Heart left ventricle (tissue), 16 donors: ENCODE measurements around the gene YES1. TPM values are rescaled to one million over a fixed set of nuclear protein-coding genes. Genes with fewer than 3 reads are reported as not detected.

Experiments
- ATAC-seq, 4 donors: fragments of 200-7000 bp; cut with Tn5 transposase; one replicate each; pipeline ENCODE4 v1.9.1; 2020 to 2022; ENCODE audit warnings: moderate library complexity in 4 of 4, mild to moderate bottlenecking in 3 of 4, moderate number of reproducible peaks in 1 of 4
- DNase-seq, 5 donors: peaks; one replicate each; pipeline ENCODE4 v3.0.0-alpha.2; 2020
- H3K27ac ChIP-seq, 12 donors: fragments of 200-600 bp; sonication (generic) in 4 of 12; one replicate each; pipeline versions ENCODE4 v1.5.0 to v1.8.0; 2016 to 2022; ENCODE audit warnings: mild to moderate bottlenecking in 2 of 12
- H3K27me3 ChIP-seq, 9 donors: fragments of 200-600 bp; sonication (generic) in 2 of 9; one replicate each; pipeline versions ENCODE4 v1.5.1 to v1.8.0; 2016 to 2022; ENCODE audit warnings: mild to moderate bottlenecking in 3 of 9
- H3K36me3 ChIP-seq, 9 donors: fragments of 200-600 bp; sonication (generic) in 2 of 9; one replicate each; pipeline versions ENCODE4 v1.5.0 to v1.8.0; 2018 to 2022; ENCODE audit warnings: mild to moderate bottlenecking in 2 of 9
- H3K4me1 ChIP-seq, 12 donors: fragments of 200-600 bp; sonication (generic) in 4 of 12; one replicate each; pipeline versions ENCODE4 v1.5.0 to v1.8.0; 2016 to 2022; ENCODE audit warnings: mild to moderate bottlenecking in 3 of 12
- H3K4me3 ChIP-seq, 12 donors: fragments of 200-600 bp; sonication (generic) in 4 of 12; one replicate each; pipeline versions ENCODE4 v1.5.0 to v1.8.0; 2017 to 2022; ENCODE audit warnings: mild to moderate bottlenecking in 9 of 12, moderate library complexity in 4 of 12
- H3K9me3 ChIP-seq, 12 donors: fragments of 200-600 bp; sonication (generic) in 4 of 12; one replicate each; pipeline versions ENCODE4 v1.5.0 to v1.8.0; 2016 to 2022; ENCODE audit warnings: mild to moderate bottlenecking in 1 of 12
- POLR2A ChIP-seq, 2 donors: fragments of 450-650 bp; IDR thresholded peaks; one replicate each; pipeline ENCODE4 v1.6.1; 2017; ENCODE audit warnings: antibody characterized with exemption in 2 of 2, mild to moderate bottlenecking in 2 of 2, moderate library complexity in 2 of 2
- WGBS, 4 donors: extraction: QIAGEN DNeasy Blood & Tissue Kit in 2 of 4; methylation state at CpG; one replicate each; pipeline versions ENCODE4 v1.1.5 to v1.1.7; 2013 to 2018; 5-methylcytosine and 5-hydroxymethylcytosine counted together
- intact Hi-C, 10 donors: fragments of 100-400 bp; cut with DNase I; formaldehyde crosslinking; loops; one replicate each; pipeline versions ENCODE4 v1.11.1 to v1.14.2; 2022
- polyA plus RNA-seq, 2 donors: library from polyadenylated mRNA; stranded (reverse); fragments of 200-250 nt; gene quantifications; one replicate each; pipeline ENCODE4 v1.2.3, GENCODE V29; 2013
- total RNA-seq, 9 donors: library from RNA; depleted of rRNA in 2 of 9; stranded (reverse); fragments of >200 nt in 2 of 9; fragmentation: NEBNext Ultra II Directional in 3 of 9; extraction: Animal tissue kit (Norgen Biotek cat#: 25700) in 3 of 9; gene quantifications; one replicate each; pipeline versions ENCODE4 v1.1.0 to v1.2.4, GENCODE V29; 2016 to 2023
- TF ChIP-seq, protein P1 (sequence below), 12 donors: fragments of 200-600 bp; sonication (generic) in 4 of 12; IDR thresholded peaks; one replicate each; pipeline versions ENCODE4 v1.5.0 to v1.8.0; 2018 to 2022; ENCODE audit warnings: antibody characterized with exemption in 12 of 12, mild to moderate bottlenecking in 5 of 12
- donor health status: ischemic (EF 13 %, LVEDD 7.1; RV severe dilation, severe dysfunction).
- donor health status: healthy with polysubstance abuse.
- donor health status: DM: no; HTN: yes; CAD: no.
- donor health status: DM: no; HTN: no; CAD: no.
- donor health status: ischemic (EF 25% LVEDD 6.9; RV normal size, moderate dysfunction).
- donor health status: ischemic (EF 25% LVEDD 5.7; RV mildly dilated, moderate dysfunction).
- donor health status: healthy.
- donor health status: DM: yes; HTN: yes; CAD: no.
- donor health status: ischemic (EF 35%, LVEDD 5.7; RV mildly dilated, moderate dysfunction).
- donor health status: nonischemic (EF 11% LVEDD 7.7; RV severe dilation, severe dysfunction).
- donor health status: DM: yes; HTN: yes; CAD: no.
- donor health status: PGD.
- donor health status: ischemic (EF 29% LVEDD 5.4; RV normal size, mild dysfunction).
- donor health status: nonischemic (EF 23%, LVEDD 6.1; RV moderate dilation, normal function).

YES1 gene
- total and polyA plus RNA-seq, 11 donors = 7.1 to 50.2 (median 23.5) TPM

DNA sequence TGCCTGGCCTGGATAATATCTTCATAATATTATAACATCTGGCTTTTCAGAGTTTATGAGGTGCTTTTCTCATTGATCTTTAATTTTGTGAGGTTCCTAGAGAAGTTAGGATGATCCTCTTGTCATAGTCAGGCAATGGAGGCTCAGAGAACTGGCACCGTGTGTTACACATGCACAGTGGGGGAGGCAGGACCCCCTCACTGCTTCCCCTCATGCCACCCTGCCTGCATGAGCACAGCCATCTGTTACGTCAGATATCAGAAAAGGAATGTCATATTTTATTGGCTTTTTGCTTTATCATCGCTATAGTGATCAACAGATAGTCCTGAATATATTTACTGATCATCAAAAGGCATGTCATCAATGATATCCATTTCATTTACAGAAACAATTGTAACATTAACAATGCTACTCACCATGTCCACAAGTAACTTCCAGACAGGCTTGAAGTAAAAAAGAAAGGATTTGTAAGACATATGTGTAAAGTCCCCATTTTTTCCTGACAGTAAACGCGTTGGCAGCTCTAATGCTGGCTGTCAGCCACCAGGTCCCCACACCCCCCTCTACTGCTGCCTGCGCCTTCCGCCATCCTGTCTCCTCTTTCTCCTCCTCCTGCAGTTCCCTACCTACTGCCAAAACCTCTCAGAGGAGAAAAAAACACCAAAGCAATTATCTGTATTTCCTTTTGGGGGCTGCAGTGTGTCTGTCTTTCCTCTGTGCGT is 118.4 kb downstream of the YES1 start:
- Histone ChIP-seq H3K4me3 (no peak overlapping the region), H3K36me3 (peaks cover 0 to 38% (median 29%) of the 10 kb centered on the region in 9 donors), H3K27ac (no peak overlapping the region), H3K4me1 (peaks cover 0 to 6% (median 0%) of the 10 kb centered on the region in 12 donors), H3K9me3 (no peaks in the 10 kb centered on the region), H3K27me3 (no peaks in the 10 kb centered on the region)
- 63 to 73% (median 66%) methylated on average over 8 of the region's 8 CpGs for WGBS, 4 donors
- TF ChIP-seq, protein P1, sequence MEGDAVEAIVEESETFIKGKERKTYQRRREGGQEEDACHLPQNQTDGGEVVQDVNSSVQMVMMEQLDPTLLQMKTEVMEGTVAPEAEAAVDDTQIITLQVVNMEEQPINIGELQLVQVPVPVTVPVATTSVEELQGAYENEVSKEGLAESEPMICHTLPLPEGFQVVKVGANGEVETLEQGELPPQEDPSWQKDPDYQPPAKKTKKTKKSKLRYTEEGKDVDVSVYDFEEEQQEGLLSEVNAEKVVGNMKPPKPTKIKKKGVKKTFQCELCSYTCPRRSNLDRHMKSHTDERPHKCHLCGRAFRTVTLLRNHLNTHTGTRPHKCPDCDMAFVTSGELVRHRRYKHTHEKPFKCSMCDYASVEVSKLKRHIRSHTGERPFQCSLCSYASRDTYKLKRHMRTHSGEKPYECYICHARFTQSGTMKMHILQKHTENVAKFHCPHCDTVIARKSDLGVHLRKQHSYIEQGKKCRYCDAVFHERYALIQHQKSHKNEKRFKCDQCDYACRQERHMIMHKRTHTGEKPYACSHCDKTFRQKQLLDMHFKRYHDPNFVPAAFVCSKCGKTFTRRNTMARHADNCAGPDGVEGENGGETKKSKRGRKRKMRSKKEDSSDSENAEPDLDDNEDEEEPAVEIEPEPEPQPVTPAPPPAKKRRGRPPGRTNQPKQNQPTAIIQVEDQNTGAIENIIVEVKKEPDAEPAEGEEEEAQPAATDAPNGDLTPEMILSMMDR (IDR thresholded peaks at IDR 0.05) = no peak
- no peak for TF ChIP-seq POLR2A (IDR thresholded peaks at IDR 0.05)
- ATAC-seq = no peak
- intact Hi-C loops = no loop called here
- no peak for DNase-seq

DNA sequence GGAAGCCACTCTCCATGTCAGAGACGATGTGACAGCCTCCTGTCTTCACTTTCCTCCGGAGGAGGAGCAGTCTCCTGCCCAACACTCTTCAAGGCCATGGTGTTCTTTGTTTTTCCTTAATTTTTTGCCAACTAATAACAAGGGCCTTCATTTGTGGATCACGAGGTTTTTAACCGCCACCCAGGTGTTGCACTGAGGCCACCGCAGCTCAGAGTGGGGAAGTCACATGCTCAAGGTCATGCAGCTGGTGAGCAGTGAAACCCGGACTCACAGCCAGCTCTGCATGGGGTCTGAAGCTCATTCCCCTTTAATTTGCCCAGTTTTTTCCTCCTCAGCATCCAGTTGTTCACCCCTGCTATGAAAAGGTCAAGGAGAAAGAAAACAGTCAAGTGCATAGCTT is 119.2 kb downstream of the YES1 start:
- Histone ChIP-seq H3K4me3 (no peak overlapping the region), H3K36me3 (peaks cover 0 to 38% (median 28%) of the 10 kb centered on the region in 9 donors), H3K27me3 (no peaks in the 10 kb centered on the region), H3K27ac (no peak overlapping the region), H3K4me1 (peaks cover 0 to 6% (median 0%) of the 10 kb centered on the region in 12 donors), H3K9me3 (no peaks in the 10 kb centered on the region)
- WGBS, 4 donors = 77 to 89% (median 83%) methylated on average over 6 of the region's 6 CpGs
- ATAC-seq (peak in 1 of 4 donors; percentile 35), DNase-seq (no peak)
- TF ChIP-seq POLR2A (IDR thresholded peaks at IDR 0.05) = no peak
- TF ChIP-seq, protein P1 (IDR thresholded peaks at IDR 0.05) = no peak
- intact Hi-C loops = no loop called here

DNA sequence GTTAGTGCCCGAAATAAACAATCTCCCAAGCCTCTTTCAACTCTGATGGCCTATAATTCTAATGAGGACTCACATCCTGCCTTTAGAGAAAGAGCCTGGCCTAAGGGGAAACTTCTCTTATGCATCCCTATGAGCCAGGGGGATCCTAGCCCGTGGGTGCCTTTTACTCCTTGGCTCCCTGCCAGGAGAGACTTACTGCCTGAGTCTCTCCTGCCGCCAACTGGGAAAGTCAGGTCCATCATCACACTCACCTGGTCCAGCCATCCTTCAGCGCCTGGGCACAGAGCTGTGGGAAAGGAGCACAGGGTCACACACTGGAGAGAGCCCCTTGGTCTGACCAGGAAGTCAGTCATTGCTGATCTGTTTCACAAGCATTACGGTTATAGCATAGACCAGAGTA is 123.7 kb downstream of the YES1 start:
- DNase-seq = no peak
- no peaks in the 10 kb centered on the region for H3K27me3 ChIP-seq
- no peaks in the 10 kb centered on the region for H3K9me3 ChIP-seq
- intact Hi-C loops = no loop called here
- no peak for TF ChIP-seq POLR2A (IDR thresholded peaks at IDR 0.05)
- TF ChIP-seq, protein P1 (IDR thresholded peaks at IDR 0.05) = no peak
- no peak overlapping the region for H3K4me3 ChIP-seq
- ATAC-seq = peak in 1 of 4 donors; percentile 7
- WGBS, 4 donors = 77 to 97% (median 86%) methylated on average over 5 of the region's 5 CpGs
- H3K4me1 ChIP-seq = no peaks in the 10 kb centered on the region
- peaks cover 0 to 45% (median 25%) of the 10 kb centered on the region in 9 donors for H3K36me3 ChIP-seq
- no peak overlapping the region for H3K27ac ChIP-seq

DNA sequence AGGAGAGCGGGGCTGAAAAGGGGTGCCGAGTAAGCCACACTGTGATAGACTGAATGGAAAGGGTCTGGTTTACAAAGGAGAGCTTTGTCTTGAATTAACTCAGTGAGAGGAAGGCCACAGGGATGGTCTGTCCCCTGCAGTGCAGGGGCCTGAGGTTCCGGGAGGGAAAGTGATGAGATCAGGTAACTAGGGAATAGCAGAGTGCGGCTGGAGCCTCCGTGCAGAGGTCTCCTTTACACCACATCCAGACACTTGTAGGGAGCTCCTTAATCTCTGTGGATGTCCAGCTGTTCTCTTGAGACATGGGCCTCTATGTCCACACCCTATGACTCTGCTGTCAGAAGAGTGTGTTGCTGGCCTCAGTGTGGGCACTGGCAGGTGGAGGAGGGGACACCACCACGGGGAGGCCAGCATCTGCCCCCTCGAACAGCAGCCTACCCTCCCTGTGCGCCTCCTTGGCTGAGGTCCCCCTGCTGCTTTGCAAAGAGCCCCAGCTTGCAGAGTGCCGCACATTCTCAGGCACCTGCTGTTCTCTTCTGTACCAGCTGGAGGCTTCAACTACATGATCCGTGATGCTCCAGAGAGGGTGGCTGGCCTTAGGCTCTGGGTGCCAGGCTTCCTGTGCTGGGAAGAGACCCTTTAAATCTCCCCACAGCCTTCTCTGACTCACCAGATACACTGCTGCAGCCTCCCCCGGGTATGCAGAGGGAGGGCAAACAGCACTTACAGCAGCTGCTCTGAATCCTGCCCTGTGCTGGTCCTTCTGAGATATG is 125.5 kb downstream of the YES1 start:
- TF ChIP-seq, protein P1 (IDR thresholded peaks at IDR 0.05) = no peak
- no peak for TF ChIP-seq POLR2A (IDR thresholded peaks at IDR 0.05)
- Histone ChIP-seq H3K9me3 (no peaks in the 10 kb centered on the region), H3K4me1 (no peaks in the 10 kb centered on the region), H3K36me3 (peaks cover 0 to 51% (median 30%) of the 10 kb centered on the region in 9 donors), H3K4me3 (no peak overlapping the region), H3K27ac (no peak overlapping the region), H3K27me3 (no peaks in the 10 kb centered on the region)
- WGBS, 4 donors = 79 to 85% (median 83%) methylated on average over 10 to 11 of the region's 11 CpGs
- DNase-seq (no peak), ATAC-seq (peak in 1 of 4 donors; percentile 13)
- intact Hi-C loops = no loop called here
